HG03060 (cell line): ENCODE results near the gene POU2AF3.

Experiments
- ATAC-seq: cut with Tn5 transposase; IDR thresholded peaks from one replicate; pipeline ENCODE4 v1.9.1; 2021; ENCODE audit warnings: low read depth, moderate number of reproducible peaks; ENCODE audit not compliant: unreplicated experiment

POU2AF3 gene

DNA sequence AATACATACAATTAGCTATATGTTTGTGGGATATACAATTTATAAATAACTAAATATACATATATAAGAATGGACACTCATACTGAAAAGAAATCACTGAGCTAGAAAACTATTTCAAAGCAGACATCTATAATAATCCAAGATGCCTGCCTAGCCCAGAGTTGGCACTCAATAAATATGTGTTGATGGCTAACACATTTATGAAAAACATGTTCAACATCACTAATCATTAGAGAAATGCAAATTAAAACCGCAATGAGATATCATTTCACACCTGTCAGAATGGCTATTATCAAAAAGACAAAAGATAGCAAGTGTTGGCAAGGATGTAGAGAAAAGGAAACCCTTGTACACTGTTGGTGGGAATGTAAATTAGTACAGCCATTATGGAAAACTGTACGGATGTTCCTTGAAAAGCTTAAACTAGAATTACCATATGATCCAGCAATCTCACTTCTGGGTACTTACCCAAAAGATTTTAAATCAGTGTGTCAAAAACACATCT is 50.9 kb downstream of the POU2AF3 start:
- no peak for ATAC-seq

DNA sequence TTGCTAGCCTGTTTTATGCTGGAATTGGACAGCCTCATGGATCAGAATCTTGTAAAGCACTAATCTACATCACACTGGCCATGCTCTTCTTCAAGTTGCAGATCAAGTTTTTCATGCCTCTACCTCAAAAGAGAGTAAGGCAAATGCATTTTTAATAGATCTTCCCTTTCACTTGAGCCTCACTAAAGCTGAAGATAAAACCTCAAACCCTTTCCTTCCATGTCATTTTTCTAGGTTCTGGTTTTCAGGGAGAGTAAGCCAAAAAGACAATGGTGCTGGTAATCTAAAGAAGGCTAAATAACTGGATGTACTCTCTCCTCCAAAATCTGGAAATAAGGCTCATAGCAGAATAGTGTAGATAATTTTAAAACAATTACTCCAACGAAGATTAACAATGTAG is 52.5 kb downstream of the POU2AF3 start:
- no peak for ATAC-seq

DNA sequence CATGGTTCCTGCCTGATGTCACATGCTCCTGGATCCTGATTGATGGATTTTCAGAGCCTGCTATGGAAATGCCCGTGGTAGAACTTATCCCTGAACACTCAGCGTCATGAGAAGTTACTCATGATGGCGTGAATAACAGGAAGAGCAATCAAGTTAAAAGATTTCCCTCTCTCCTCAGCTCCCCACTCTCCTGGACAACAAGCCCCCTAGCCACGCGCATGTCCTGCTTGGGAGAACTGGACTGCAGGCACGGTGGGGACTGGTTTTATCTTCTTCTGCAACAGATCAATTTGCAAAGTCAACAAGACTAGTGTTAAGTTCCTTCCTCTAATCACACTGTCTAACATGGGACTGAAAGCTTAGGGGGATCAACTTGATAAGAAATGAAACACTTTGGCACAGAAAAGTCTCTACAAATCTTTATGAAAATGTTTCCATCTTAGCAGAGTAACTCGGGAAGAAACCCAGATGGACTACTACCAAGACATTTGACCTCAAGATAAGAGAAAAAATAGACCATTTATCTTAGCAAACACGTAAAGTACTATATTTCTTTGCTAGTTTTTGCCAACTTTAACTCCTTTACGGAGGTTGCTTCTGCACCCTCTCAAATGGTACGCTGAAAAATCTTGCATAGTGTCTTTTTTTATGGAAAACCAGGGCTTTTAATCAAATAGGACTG is 53.2 kb downstream of the POU2AF3 start:
- ATAC-seq: no peak

DNA sequence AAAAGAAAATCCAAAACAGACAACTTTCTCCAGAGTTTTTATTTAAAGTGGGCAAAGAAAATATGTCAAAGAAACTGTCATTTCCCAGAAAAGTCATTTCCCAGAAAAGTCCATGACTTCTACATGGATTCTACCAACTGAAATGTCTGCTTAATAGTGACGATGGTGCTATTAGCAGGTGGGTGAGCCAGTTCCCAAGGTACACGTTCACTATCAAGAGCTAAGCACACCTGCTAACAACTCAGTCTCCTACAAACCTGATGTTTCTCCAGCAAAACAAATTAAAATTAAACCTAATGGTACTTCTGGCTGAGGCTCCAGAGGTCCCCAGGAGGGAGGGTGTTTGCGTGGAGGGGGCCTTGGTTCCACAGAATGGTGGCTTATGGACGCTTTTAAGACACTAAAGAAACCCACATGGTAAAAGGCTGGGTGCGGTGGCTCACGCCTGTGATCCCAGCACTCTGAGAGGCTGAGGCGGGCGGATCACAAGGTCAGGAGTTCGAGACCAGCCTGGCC is 53.9 kb downstream of the POU2AF3 start:
- ATAC-seq: no peak

DNA sequence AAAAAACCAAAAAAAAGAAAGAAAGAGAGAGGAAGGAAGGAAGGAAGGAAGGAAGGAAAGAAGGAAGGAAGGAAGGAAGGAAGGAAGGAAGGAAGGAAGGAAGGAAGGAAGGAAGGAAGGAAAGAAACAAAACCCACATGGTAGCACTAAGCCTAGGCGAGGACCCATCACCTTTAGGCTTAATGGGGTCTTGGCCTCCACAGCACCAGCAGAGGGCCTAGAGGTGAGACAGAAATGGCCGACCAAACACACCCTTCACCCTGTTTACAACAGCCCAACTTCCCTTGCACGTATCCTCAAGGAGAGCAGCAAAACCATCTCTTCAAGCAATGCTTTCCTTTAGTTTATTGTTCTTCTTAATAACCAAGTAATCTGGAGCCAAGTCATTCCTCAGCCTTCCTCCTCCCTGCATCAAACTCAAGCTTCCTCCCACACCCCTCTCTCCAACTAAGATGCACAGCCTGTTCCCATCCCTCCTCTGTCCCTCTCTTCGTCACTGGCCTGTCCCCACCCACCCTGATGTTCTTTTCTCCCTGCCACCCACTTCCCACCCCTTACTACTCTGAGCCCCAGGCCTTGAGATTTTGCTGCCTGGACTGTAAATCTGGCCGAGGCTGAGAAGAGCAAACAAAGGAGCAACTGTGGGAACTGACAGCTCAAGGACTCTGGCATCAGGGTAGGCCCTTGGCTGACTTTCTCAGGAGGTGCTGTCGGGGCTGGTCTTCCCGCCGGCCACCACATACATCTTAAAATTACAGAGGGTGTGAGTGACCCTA is 54.8 kb downstream of the POU2AF3 start:
- no peak for ATAC-seq

DNA sequence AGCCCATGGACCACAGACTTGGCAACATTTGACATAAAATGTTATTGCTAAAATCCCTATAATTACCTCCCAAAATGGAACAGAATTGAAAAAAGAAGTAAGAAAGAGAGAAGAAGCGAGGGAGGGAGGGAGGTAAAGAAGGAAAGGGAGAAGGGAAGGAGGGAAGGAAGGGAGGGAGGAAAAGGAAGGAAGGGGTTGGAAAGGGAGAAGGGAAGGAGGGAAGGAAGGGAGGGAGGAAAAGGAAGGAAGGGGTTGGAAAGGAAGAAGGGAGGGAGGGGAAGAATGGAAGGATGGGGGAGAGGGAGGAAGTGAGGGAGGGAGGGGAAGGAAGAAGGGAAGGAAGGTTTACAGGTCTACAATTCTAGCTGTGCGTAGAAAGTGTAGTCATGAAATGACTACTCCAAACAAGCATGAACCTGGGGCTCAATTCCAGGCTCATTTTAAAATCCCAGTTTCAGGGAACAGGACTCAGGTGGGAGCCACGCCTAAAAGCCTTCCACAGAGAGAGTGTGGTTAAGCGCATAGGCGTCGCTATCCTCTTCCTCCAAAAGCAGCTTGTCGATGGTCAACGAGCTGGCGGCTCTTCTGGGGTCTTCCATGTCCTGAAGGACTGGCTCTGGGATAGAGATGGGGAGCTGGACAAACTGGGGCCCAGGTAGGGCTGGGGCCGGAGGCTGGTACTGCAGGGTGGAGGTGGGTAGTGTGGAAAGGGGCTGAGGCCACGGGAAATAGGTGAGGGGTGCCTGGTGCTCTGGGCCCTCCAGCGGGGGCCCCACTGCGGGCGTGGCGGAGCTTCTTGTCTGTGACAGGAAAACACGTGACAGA is 55.6 kb downstream of the POU2AF3 start:
- no peak for ATAC-seq

DNA sequence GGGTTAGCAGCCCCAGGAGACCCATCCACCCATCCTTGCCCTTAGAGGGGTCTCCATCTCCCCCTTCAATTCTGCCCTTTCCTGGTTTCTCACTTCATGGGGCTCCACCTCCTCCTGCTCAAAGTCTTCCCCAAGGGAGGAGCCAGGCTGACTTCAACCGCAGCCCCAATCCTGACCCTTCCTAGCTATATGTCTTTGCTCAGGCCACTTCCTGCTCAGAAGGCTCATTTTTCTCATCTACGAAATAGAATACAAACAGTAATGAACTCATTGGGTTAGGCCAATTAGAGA is 56.2 kb downstream of the POU2AF3 start:
- ATAC-seq: no peak

DNA sequence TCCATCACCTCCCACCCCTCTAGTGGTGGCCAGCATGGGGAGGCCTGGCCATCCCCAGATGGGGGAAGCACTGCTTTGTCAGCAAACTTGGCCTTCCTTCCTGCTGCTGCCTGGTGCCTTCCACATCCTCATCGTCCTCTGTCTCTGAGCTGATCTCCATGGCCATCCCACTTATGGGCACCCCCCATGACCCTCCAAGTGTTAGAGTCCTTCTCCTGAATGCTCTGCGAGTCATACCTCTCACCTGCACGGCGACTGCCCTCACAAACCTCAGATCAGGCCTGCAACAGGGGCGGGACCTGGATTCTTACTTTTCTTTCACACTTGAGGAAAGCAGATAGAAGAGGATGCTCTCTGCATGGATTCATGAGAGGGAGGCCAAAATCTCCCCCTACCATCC is 56.8 kb downstream of the POU2AF3 start:
- no peak for ATAC-seq

DNA sequence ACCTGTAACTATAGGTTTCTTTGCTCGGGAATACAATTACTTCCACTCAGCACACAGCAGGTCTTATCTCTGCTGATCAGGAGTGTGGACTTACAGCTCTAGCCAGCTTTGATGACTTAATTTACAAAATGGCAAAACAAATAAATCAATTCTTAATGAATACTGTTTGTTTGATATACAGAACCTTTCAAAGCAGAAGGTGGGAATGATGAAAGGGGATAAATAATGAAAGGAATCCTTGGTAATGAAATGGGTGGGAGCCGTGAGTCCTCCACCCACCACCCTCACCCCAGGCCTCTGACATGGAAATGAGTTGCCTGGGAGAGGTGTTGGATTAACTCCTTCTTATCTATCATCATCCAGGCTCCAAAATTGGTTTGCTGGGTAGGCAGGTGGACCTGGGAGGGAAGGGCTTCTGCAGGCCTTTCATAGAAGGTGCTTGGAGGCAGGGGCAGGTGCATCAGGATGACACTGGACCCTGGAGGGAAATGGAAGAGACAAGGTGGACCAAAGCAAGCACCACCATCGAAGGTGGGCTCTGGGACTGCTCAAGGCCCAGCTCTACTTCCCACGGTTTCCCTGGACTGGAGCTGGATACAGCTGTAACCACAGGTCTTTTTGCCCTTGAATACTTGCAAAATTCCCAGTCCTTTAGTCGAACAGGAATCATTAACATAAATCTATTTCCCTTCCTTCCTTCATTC is 57.8 kb downstream of the POU2AF3 start:
- ATAC-seq: no peak

DNA sequence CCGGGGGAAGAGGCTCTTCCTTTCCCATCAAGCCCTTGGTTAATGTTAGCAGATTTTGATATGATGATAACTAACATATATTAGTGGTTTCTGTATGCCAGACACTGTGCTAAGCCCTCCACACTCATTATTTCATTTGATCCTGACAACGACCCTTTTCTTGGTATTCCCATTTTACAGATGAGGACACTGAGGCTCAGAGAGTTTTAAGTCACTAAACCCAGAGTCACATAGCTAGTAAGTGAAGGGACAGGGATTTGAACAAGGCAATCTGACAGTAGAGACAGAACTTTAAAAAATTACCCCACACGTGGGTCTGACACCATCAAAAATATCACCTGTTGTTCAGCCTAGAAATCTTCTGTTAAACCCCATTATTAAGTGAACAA is 58.3 kb downstream of the POU2AF3 start:
- ATAC-seq: no peak

DNA sequence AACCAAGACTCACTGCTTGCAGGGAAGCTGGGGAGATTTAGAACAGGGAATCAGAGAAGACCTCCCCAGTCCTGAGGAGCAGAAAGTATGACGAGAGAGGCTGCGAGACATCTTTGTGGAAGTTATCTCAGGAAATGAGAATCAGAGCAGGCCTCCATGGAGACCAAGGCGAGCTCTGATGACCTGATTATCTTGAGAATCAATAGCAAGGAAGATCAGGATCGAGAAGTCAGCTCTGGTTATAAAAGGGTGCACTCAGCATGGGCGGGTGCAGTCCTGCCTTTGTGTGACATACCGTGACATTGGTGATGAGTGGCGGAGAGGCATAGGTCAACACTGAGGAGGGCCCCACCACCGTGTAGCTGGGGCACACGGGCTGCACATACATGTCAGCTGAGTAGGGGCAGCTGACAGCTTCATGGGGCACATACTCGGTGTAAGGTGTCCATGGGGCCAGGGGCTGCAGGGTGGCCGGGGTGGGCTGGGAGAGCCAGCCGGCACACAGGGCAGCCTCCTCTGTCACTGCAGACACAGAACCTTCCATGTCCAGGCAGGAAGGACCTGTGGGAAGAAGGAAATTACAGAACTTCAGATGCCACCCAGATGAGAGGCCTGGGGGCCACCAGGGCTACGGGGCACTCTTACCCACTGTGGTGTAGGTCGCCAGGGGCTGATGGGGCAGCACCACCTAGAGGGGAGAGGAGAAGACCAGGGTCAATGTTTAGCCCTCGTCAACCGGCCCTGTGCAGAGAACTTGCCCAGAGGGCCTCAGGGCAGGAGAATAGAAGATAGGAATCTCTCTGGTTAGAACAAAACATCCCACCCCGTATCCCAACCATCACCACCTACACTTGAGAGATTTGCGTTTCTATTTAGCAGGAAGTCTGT is 59.0 kb downstream of the POU2AF3 start:
- no peak for ATAC-seq
